Activated naive CD4-positive, alpha-beta T cell treated with Interleukin-2 at 50 U/mL for 16 hours (primary cell): ENCODE measurements around the gene TADA2A.
A peak's percentile ranks its signal among the peaks of the same experiment; 100 is the strongest.

Source experiments
- DNase-seq: peaks from one replicate; pipeline ENCODE4 v3.0.0-alpha.2; 2020

TADA2A gene

DNA sequence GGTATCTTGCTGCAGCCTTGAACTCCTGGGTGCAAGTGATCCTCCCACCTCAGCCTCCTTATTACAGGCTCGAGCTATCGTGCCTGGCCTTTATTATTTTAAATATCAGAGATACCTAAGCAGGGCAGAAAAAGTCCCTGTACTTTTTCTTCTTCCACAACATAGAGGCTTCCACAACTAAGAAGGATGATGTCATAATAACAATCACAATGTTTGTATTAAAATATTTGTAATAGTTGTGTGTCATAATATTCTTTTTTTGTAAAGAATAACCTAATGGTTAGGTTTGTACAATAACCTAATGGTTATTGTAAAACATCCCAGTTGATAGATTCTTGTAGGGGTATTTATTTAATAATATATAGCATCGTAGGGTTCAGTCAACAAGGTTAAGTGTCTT lies 56.4 kb downstream of the TADA2A start:
- DNase-seq: no peak

DNA sequence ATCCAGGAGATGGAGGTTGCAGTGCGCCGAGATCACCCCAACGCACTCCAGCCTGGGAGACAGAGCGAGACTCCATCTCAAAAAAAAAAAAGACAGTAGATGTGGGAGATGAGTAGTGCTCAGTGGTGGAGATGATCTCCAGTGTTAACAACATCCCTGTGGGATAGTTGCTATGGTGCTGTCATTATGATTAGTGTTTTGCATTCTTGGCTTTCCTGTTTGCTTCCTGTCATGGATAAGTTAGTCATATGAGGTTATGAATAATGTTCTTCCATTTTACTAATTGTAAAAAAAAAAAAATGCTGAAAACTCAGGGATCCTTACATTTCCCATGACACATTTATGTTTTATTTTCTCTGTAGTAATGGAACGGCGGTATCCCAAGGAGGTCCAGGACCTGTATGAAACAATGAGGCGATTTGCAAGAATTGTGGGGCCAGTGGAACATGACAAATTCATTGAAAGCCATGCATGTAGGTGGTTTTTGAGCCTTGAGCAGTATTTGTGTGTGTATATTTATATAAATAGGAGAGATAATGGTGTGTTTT lies 58.5 kb downstream of the TADA2A start:
- DNase-seq: no peak

- no peak for DNase-seq
Observed at GRCh38 chr17:37466471-37466870, 59.8 kb downstream of the TADA2A start.

DNA sequence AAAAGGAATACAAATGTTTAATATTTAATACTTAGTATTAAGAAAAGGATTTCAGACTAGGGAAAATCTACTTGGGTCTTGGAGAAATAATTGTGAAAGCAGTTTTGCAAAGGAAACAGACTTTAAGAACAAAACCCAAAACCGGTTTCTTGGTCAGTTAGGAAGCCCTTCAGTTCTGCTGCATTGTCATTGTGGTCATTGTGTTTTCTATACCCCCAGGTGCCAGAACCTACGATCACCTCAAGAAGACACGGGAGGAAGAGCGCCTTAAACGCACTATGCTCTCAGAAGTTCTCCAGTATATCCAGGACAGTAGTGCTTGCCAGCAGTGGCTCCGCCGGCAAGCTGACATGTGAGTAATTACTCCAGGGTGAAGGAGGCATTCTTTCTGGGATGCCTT lies 63.5 kb downstream of the TADA2A start:
- no peak for DNase-seq

- DNase-seq: no peak
Observed at GRCh38 chr17:37475731-37476420, 69.2 kb downstream of the TADA2A start.

GRCh38 chr17:37476431-37477120 lies 69.9 kb downstream of the TADA2A start:
- no peak for DNase-seq

GRCh38 chr17:37478187-37478586 lies 71.5 kb downstream of the TADA2A start:
- no peak for DNase-seq

DNA sequence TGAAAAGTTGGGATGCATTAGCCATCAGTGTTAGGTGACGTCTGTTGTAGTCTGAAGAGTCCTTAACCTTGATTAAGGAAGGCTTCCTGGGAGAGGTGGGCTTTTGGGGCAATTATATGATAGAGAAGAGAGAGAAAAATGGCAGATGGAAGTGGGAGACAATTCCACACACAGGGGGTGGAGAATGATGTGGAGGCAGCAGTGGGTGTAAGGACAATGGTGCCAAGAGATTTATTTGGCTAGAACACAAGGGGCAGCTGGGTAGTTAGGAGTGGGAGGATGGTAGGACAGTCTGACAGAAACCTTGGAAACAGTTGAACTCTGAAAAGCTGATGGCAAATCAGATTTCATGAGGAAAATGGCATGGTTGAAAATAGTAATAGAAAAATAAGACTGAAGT lies 72.3 kb downstream of the TADA2A start:
- DNase-seq: no peak

- no peak for DNase-seq
Observed at GRCh38 chr17:37480427-37480826, 73.7 kb downstream of the TADA2A start.

DNA sequence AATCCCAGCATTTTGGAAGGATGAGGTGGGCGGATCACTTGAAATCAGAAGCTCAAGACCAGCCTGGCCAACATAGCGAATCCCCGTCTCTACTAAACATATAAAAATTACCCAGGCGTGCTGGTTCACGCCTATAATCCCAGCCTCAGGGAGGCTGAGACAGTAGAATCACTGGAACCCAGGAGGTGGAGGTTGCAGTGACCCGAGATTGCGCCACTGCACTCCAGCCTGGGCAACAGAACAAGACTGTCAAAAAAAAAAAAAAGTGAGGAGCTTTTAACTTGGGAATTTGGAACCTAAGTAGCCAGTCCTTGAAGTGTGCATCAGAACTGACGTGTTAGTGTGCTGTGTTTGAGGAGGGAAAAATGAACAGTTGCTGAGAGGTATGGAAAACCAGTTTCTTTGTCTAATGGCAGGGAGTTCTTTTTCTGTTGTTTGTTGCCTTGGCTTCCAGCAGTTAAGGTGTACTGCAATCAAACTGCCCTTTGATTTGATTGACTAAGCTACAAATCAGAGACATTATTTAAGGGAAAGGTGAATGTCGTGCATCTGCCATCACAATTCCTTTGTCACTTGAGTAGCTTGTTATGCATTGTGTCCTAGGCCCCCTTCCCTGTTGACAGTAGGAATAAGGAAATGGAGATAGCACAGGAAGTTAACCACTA lies 74.4 kb downstream of the TADA2A start:
- no peak for DNase-seq

DNA sequence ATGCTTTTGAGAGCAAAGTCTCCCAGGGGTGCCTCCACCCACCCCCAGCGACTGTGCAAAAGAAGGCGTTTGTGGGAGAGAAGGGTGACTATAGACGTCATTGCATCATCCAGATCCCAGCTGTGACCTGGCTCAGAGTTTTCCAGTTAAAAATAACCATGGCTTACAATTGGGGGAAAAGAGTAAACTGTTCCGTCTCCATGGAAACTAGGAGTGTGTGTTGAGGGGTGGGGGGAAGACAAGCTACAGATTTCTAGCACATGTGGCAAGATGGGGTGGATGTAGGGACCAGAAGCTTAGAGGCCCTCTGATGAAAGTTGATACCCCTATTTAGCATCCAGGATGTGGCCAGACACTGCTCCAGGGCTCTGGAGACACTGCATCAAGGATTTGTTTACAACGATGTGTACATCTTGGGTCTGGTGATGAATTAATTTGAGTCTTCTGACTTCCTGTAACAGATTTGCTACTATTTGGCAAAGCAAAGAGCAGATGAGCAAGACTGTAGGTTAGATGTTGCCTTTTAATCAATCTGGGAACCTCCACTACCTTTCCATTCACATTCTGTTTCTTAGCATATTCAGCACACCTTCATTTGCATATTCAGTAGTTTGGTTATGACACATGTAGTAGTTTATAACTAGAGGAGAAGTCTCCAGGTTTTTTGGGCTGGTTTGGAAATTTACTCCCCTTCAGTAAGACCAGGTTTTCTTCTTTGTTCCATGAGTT lies 76.8 kb downstream of the TADA2A start:
- DNase-seq: no peak

- DNase-seq: no peak
Observed at GRCh38 chr17:37485938-37486570, 79.4 kb downstream of the TADA2A start.

DNA sequence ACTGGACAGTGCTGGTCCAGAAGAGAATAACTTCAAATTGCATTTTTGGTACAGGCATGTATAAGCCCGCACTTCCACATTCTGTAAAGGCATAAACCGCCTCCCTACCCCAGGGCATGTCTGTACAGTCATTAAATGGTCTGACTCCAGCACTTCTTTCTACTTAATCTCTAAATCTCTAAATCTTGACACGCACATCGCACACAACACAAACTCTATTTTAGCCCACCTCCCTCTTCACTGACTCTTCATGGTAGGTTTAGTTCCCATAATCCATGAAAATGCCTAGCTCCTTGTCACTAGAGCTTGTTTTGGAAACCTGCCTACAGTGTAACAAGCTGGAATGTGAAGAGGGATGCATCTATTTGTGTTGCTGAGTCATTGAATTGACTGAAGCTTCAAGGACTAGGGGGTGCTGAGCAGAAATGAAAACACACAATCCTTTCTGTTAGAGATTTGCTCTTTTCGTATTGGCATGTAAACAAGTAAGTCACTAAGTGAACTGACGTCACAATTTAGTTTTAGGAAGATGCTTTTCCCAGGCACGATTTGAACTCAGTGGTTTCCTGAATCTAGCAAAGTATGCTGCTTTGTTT lies 81.4 kb downstream of the TADA2A start:
- DNase-seq: no peak

GRCh38 chr17:37488607-37489196 lies 82.0 kb downstream of the TADA2A start:
- DNase-seq: peak; percentile 66

- DNase-seq: peak; percentile 82
Observed at GRCh38 chr17:37489197-37490001, 82.7 kb downstream of the TADA2A start, which contains the start of gene DUSP14. Gene DUSP14, plus strand, starts transcription at chr17:37489891. Its CDS starts 22,382 bp downstream, at chr17:37512273.

DNA sequence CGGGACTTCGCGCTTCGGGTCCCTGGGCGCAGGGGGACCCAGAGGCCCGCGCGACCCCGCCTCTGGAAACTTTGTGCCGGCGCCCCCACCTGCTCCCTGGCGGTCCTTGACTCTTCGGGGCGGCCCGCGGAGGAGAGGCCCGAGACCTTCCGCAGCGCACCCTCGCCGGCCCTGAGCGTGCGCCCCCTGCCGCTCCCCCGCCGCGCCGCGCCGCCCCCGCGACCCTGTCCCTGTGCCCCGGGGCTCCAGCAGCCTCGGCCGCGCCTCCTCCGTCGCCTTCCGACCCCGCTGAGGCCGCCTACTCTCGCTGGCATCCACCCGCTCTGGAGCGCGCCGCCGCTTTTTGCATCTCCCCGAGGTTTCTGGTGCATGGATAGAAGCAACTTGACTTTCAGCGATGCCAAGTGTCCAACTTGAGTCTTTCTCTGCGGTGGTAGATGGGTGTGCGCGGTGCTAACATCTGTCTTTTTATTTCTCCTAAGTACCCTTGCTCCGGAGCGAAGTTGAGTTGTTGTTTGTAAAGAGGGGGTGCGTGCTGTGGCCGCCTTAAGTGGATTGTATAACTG lies 83.4 kb downstream of the TADA2A start:
- peak; percentile 81 for DNase-seq

- peak; percentile 4 for DNase-seq
Observed at GRCh38 chr17:37490638-37491614, 84.2 kb downstream of the TADA2A start.

DNA sequence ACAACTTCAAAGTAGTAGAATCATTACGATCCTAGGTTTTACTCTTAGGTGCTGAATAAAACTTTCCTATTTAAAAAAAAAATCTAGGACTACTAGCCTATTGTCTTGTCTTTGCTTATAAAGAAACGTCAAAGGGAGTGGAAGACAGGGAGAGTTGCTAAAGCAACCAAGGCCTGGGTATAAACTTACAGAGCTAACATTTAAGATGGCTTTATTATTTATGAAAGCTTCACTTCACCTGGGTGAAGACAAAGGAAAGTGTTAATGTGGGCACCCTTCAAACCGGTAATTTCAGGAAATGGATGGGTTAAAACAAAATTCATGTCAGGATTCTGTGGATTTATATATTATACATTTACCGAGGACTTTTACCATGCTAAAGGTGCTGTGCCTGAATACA lies 85.5 kb downstream of the TADA2A start:
- no peak for DNase-seq
